ENCODE results near the gene ENTR1.

Gene ENTR1

GRCh38 chr9:136436055-136436634 is 25.7 kb upstream of the ENTR1 start:
- Histone ChIP-seq H3K36me3 (ENCODE audit: control insufficient read depth, low read length) (peaks cover 26% of the 10 kb centered on the region), H4K20me1 (ENCODE audit: control insufficient read depth, insufficient read depth, low read depth, low read length) (peaks cover 18% of the 10 kb centered on the region; the same call in 1 of the 2 replicates), H3K79me2 (ENCODE audit: control insufficient read depth, low read length) (peaks cover 50% of the 10 kb centered on the region), H3K4me2 (ENCODE audit: low read length) (no peak overlapping the region; the same call in 1 of the 2 replicates), H3K27ac (ENCODE audit: low read depth, low read length) (no peak overlapping the region), H3K9me3 (ENCODE audit: control insufficient read depth, insufficient read depth, low read length) (no peaks in the 10 kb centered on the region), H3F3A (ENCODE audit: control insufficient read depth, insufficient read depth) (peaks cover 9% of the 10 kb centered on the region; the same call in 1 of the 2 replicates), H3K27me3 (ENCODE audit: control insufficient read depth, low read length) (no peaks in the 10 kb centered on the region), H3K9me2 (replicated peaks; ENCODE audit: control insufficient read depth, low read length) (no peaks in the 10 kb centered on the region), H3K4me1 (ENCODE audit: control insufficient read depth, low read length) (peaks cover 27% of the 10 kb centered on the region), H3K4me3 (ENCODE audit: low read length) (no peak overlapping the region)
- TF ChIP-seq, protein P1, sequence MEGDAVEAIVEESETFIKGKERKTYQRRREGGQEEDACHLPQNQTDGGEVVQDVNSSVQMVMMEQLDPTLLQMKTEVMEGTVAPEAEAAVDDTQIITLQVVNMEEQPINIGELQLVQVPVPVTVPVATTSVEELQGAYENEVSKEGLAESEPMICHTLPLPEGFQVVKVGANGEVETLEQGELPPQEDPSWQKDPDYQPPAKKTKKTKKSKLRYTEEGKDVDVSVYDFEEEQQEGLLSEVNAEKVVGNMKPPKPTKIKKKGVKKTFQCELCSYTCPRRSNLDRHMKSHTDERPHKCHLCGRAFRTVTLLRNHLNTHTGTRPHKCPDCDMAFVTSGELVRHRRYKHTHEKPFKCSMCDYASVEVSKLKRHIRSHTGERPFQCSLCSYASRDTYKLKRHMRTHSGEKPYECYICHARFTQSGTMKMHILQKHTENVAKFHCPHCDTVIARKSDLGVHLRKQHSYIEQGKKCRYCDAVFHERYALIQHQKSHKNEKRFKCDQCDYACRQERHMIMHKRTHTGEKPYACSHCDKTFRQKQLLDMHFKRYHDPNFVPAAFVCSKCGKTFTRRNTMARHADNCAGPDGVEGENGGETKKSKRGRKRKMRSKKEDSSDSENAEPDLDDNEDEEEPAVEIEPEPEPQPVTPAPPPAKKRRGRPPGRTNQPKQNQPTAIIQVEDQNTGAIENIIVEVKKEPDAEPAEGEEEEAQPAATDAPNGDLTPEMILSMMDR (IDR thresholded peaks at IDR 0.05; ENCODE audit: low read depth, low read length, poor library complexity, severe bottlenecking), result no peak
- TF ChIP-seq EZH2phosphoT487 (IDR thresholded peaks at IDR 0.05; ENCODE audit: borderline replicate concordance, low read length), result no peak

DNA sequence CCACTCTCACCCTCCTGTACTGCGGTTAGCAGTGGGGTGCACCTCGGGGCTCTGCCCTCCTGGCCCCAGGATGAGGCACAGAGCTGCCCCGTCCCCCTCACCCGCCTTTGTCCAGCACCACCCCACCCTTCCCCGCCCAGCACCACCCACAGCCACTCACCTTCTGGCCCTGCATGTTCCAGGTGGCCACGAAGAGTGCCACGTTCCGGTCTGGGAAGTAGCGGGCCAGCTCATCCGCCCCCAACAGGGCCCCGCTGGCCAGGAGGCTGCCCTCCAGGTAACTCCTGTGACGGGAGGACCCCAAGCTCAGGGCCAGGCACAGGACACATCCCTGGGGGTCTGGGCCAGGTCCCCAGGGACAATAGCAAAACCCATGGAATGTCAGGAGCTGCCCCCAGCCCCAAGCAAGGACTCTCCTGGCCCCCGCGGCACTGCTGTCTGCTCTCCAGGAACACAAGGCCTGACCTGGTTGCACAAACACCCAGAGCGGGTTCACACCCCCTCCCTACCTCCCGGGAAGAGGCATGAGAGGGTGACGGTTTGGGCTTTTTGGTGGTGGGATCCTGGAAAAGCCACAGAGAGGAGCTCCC is 24.3 kb upstream of the ENTR1 start:
- H3K9me2 ChIP-seq (replicated peaks; ENCODE audit: control insufficient read depth, low read length), result no peaks in the 10 kb centered on the region
- H4K20me1 ChIP-seq (ENCODE audit: control insufficient read depth, insufficient read depth, low read depth, low read length), result peaks cover 18% of the 10 kb centered on the region; the same call in 1 of the 2 replicates
- H3K4me3 ChIP-seq (ENCODE audit: low read length), result no peak overlapping the region
- H3K4me2 ChIP-seq (ENCODE audit: low read length), result no peak overlapping the region
- H3K27ac ChIP-seq (ENCODE audit: low read depth, low read length), result no peak overlapping the region
- H3F3A ChIP-seq (ENCODE audit: control insufficient read depth, insufficient read depth), result no peaks in the 10 kb centered on the region
- peaks cover 25% of the 10 kb centered on the region for H3K36me3 ChIP-seq (ENCODE audit: control insufficient read depth, low read length)
- TF ChIP-seq, protein P1 (IDR thresholded peaks at IDR 0.05; ENCODE audit: low read depth, low read length, poor library complexity, severe bottlenecking), result no peak
- TF ChIP-seq EZH2phosphoT487 (IDR thresholded peaks at IDR 0.05; ENCODE audit: borderline replicate concordance, low read length), result no peak
- peaks cover 21% of the 10 kb centered on the region for H3K4me1 ChIP-seq (ENCODE audit: control insufficient read depth, low read length)
- H3K27me3 ChIP-seq (ENCODE audit: control insufficient read depth, low read length), result no peaks in the 10 kb centered on the region
- no peaks in the 10 kb centered on the region for H3K9me3 ChIP-seq (ENCODE audit: control insufficient read depth, insufficient read depth, low read length)
- peaks cover 50% of the 10 kb centered on the region for H3K79me2 ChIP-seq (ENCODE audit: control insufficient read depth, low read length)

DNA sequence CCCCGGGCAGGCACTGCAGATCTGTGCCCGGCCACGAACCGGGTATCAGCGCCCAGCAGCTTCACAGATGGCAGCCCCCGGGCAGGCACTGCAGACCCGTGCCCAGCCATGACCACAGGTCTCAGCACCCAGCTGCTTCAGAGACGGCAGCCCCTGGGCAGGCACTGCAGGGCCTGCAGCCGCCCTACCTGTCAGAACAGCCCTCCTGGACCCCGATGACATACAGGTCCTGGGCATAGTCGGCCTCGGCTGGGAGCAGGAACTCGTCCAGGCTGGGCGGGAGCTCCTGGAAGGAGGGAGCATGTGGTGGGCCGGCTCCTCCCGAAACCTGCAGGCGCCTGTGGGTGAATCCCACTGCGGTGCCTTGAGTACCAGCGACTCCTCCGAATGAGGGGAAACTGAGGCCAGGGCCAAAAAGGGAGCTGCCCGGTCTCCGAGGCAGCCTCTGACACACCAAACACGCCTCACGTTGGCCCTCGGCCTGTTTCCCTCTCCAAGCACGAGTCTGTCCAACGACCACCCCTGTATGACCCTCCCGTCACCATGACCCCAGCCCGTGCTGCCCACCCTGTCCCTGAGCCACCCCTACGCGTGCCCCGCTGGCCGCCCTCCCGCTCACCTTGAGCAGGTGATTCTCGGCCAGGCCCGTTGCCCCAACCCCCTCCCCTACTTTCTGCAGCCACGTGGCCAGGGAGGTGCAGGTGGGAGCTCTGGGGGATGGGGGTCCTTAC is 23.6 kb upstream of the ENTR1 start:
- H3K9me3 ChIP-seq (ENCODE audit: control insufficient read depth, insufficient read depth, low read length), result no peaks in the 10 kb centered on the region
- H3K4me3 ChIP-seq (ENCODE audit: low read length), result no peak overlapping the region
- peaks cover 18% of the 10 kb centered on the region; the same call in 1 of the 2 replicates for H4K20me1 ChIP-seq (ENCODE audit: control insufficient read depth, insufficient read depth, low read depth, low read length)
- H3K36me3 ChIP-seq (ENCODE audit: control insufficient read depth, low read length), result peaks cover 32% of the 10 kb centered on the region
- H3K9me2 ChIP-seq (replicated peaks; ENCODE audit: control insufficient read depth, low read length), result no peaks in the 10 kb centered on the region
- peaks cover 21% of the 10 kb centered on the region for H3K4me1 ChIP-seq (ENCODE audit: control insufficient read depth, low read length)
- H3F3A ChIP-seq (ENCODE audit: control insufficient read depth, insufficient read depth), result no peaks in the 10 kb centered on the region
- H3K4me2 ChIP-seq (ENCODE audit: low read length), result no peak overlapping the region
- no peaks in the 10 kb centered on the region for H3K27me3 ChIP-seq (ENCODE audit: control insufficient read depth, low read length)
- no peak overlapping the region for H3K27ac ChIP-seq (ENCODE audit: low read depth, low read length)
- peaks cover 45% of the 10 kb centered on the region for H3K79me2 ChIP-seq (ENCODE audit: control insufficient read depth, low read length)
- TF ChIP-seq, protein P1 (IDR thresholded peaks at IDR 0.05; ENCODE audit: low read depth, low read length, poor library complexity, severe bottlenecking), result no peak
- no peak for TF ChIP-seq EZH2phosphoT487 (IDR thresholded peaks at IDR 0.05; ENCODE audit: borderline replicate concordance, low read length)

All from DOHH2 (cell line).